Psoas muscle (tissue), 8 donors: ENCODE data around the gene LHFPL6. TPM values are rescaled to one million over a fixed set of nuclear protein-coding genes. Genes with fewer than 3 reads are reported as not detected.

ENCODE experiments used
- ATAC-seq, 4 donors: fragments of 200-7000 bp; cut with Tn5 transposase; one replicate each; pipeline ENCODE4 v1.9.1; 2020; ENCODE audit warnings: moderate library complexity in 3 of 4, mild to moderate bottlenecking in 2 of 4
- DNase-seq, 2 donors: peaks; one replicate each; pipeline ENCODE4 v3.0.0-alpha.2; 2020
- H3K27ac ChIP-seq: fragments of 200-600 bp; one replicate; pipeline ENCODE4 v1.8.0; 2022
- H3K27me3 ChIP-seq, 3 donors: fragments of 200-600 bp in 1 of 3; one replicate each; pipeline versions ENCODE4 v1.6.1 to v1.8.0; 2013 to 2022; ENCODE audit warnings: low read length in 2 of 3, mild to moderate bottlenecking in 2 of 3, moderate library complexity in 1 of 3; ENCODE audit not compliant: insufficient read depth in 3 of 3
- H3K36me3 ChIP-seq, 2 donors: fragments of 200-600 bp in 1 of 2; one replicate each; pipeline versions ENCODE4 v1.6.1 to v1.8.0; 2013 to 2022; ENCODE audit warnings: low read depth in 1 of 2, mild to moderate bottlenecking in 1 of 2, moderate library complexity in 1 of 2; ENCODE audit not compliant: insufficient read depth in 1 of 2
- H3K4me1 ChIP-seq: fragments of 200-600 bp; one replicate; pipeline ENCODE4 v1.8.0; 2022
- H3K4me3 ChIP-seq: fragments of 200-600 bp; one replicate; pipeline ENCODE4 v1.8.0; 2022; ENCODE audit warnings: mild to moderate bottlenecking
- H3K9me3 ChIP-seq: fragments of 200-600 bp; one replicate; pipeline ENCODE4 v1.8.0; 2022
- CTCF ChIP-seq: fragments of 200-600 bp; IDR thresholded peaks from one replicate; pipeline ENCODE4 v1.8.0; 2022; ENCODE audit warnings: antibody characterized with exemption
- WGBS, 3 donors: extraction: QIAGEN DNeasy Blood & Tissue Kit; methylation state at CpG; one replicate each; pipeline versions ENCODE4 v1.1.6 to v1.1.7; 2013; 5-methylcytosine and 5-hydroxymethylcytosine counted together
- intact Hi-C, 2 donors: fragments of 100-400 bp; cut with DNase I; formaldehyde crosslinking; loops; one replicate each; pipeline versions ENCODE4 v1.11.0 to v1.14.2; 2022
- polyA plus RNA-seq, 3 donors: library from polyadenylated mRNA; stranded (reverse); fragments of 200-250 nt; gene quantifications; one replicate each; pipeline ENCODE4 v1.2.3, GENCODE V29; 2013
- total RNA-seq, 4 donors: library from RNA; stranded (reverse); fragmentation: NEBNext Ultra II Directional in 2 of 4; extraction: Animal tissue kit (Norgen Biotek cat#: 25700) in 2 of 4; gene quantifications; one replicate each; pipeline versions ENCODE4 v1.2.1 to v1.2.4, GENCODE V29; 2021 to 2023
- donor health status: healthy with polysubstance abuse.
- donor health status: DM: no; HTN: no; CAD: no; lungs with moderate emphysema.
- donor health status: Bipolar disorder and iron deficiency.
- donor health status: healthy.
- donor health status: DM: yes; HTN: yes; CAD: no.
- donor health status: DM: no; HTN: no; CAD: no.
- donor health status: DM: no; HTN: no; CAD: no.
- donor health status: DM: yes; HTN: yes; CAD: no.

Gene LHFPL6
- total and polyA plus RNA-seq, 7 donors, result 15.0 to 35.8 (median 17.3) TPM

DNA sequence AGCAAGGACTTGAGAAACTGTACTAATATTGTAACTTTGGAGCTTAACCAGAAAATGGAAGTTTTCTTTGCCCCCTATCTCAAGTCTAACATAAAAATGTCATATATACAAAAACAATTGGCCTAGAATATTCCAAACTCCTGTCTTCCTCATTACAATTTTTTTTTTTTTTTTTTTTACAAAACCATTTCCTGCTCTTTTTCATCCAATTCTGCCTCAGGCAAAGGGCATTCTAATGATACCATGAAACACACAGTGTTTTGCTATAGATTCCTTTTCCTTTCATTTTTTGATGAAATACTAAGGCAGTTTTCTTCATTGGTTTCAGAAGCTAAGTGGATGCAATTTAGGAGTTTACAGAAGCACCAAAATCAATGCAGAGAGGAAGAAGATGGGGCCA is 119.7 kb downstream of the LHFPL6 start:
- no peaks in the 10 kb centered on the region for H3K36me3 ChIP-seq
- no peak for ATAC-seq
- intact Hi-C loops, result loop anchor here in 1 of 2 donors (10.0 kb wide), 1 partner anchor 1799 kb away; no protein-coding TSS in a partner anchor
- no peak for DNase-seq
- H3K27me3 ChIP-seq, result no peaks in the 10 kb centered on the region
- no peak overlapping the region for H3K27ac ChIP-seq
- H3K4me1 ChIP-seq, result no peaks in the 10 kb centered on the region
- TF ChIP-seq CTCF, result no peak
- no peaks in the 10 kb centered on the region for H3K9me3 ChIP-seq
- no peak overlapping the region for H3K4me3 ChIP-seq

- Histone ChIP-seq H3K4me3 (no peak overlapping the region), H3K27me3 (no peaks in the 10 kb centered on the region), H3K36me3 (no peaks in the 10 kb centered on the region), H3K9me3 (no peaks in the 10 kb centered on the region), H3K27ac (no peak overlapping the region), H3K4me1 (no peaks in the 10 kb centered on the region)
- DNase-seq, result peak in 1 of 2 donors; percentile 20
- intact Hi-C loops, result loop anchor here in 1 of 2 donors (10.0 kb wide), 1 partner anchor 1797 kb away; no protein-coding TSS in a partner anchor
- WGBS, 3 donors, result 67 to 75% (median 69%) methylated on average over 3 of the region's 3 CpGs
- TF ChIP-seq CTCF, result no peak
- ATAC-seq, result no peak
These were observed 121.5 kb downstream of the LHFPL6 start for GRCh38 chr13:39481491-39481890.

- 93 to 98% (median 94%) methylated on average over 2 of the region's 2 CpGs for WGBS, 3 donors
- no peaks in the 10 kb centered on the region for H3K9me3 ChIP-seq
- H3K4me1 ChIP-seq, result no peaks in the 10 kb centered on the region
- H3K27ac ChIP-seq, result no peak overlapping the region
- TF ChIP-seq CTCF, result no peak
- no peak overlapping the region for H3K4me3 ChIP-seq
- no peaks in the 10 kb centered on the region for H3K27me3 ChIP-seq
- no peaks in the 10 kb centered on the region for H3K36me3 ChIP-seq
- intact Hi-C loops, result no loop called here
- ATAC-seq (no peak), DNase-seq (no peak)
These were observed 128.4 kb downstream of the LHFPL6 start for GRCh38 chr13:39474600-39474999.

DNA sequence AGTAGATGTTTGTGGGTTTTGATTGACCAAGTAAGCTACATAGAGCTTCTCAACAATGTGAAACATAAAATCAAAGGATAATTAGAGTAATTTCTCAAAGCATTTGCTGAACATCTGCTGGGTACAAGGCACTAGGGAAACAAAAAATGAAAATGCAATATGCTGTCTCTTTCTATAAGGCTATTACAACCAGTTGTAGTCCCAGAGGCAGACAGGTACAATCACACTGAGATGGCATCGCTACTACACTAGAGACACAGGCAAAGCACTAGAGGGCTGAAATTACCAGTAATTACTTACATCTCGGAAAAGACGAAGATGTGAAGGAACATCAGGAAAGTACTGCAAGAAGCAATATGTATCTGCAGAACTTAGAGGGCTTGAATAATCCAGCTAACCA is 133.3 kb downstream of the LHFPL6 start:
- H3K4me1 ChIP-seq, result no peaks in the 10 kb centered on the region
- ATAC-seq, result no peak
- no peak overlapping the region for H3K27ac ChIP-seq
- H3K9me3 ChIP-seq, result no peaks in the 10 kb centered on the region
- H3K27me3 ChIP-seq, result no peaks in the 10 kb centered on the region
- TF ChIP-seq CTCF, result no peak
- 98 to 99% (median 98%) methylated on average over 3 of the region's 3 CpGs for WGBS, 3 donors
- no peak overlapping the region for H3K4me3 ChIP-seq
- H3K36me3 ChIP-seq, result no peaks in the 10 kb centered on the region
- intact Hi-C loops, result no loop called here
- DNase-seq, result no peak

- TF ChIP-seq CTCF, result no peak
- Histone ChIP-seq H3K4me1 (no peaks in the 10 kb centered on the region), H3K27ac (no peak overlapping the region), H3K4me3 (no peak overlapping the region), H3K27me3 (no peaks in the 10 kb centered on the region), H3K36me3 (no peaks in the 10 kb centered on the region), H3K9me3 (no peaks in the 10 kb centered on the region)
- no peak for ATAC-seq
- intact Hi-C loops, result no loop called here
- no peak for DNase-seq
These were observed 134.7 kb downstream of the LHFPL6 start for GRCh38 chr13:39468306-39468705.
